WERI-Rb-1 (cell line): Measurements from ENCODE around the gene MED13.

Source experiments
- DNase-seq: peaks from one replicate; pipeline ENCODE4 v3.0.0-alpha.2; 2020
- H3K27ac ChIP-seq: fragments of 250-450 bp; sonication (Bioruptor Pico); 2 replicates; pipeline ENCODE4 v1.5.1; 2020; ENCODE audit warnings: mild to moderate bottlenecking, moderate library complexity
- H3K27me3 ChIP-seq: fragments of 250-450 bp; sonication (Bioruptor Pico); 2 replicates; pipeline ENCODE4 v1.5.1; 2021; ENCODE audit warnings: mild to moderate bottlenecking, low read depth, moderate library complexity; ENCODE audit not compliant: insufficient read depth, severe bottlenecking
- H3K36me3 ChIP-seq: fragments of 250-450 bp; sonication (Bioruptor Pico); 2 replicates; pipeline ENCODE4 v1.5.1; 2020; ENCODE audit warnings: mild to moderate bottlenecking, moderate library complexity
- H3K4me3 ChIP-seq: 2 replicates; pipeline ENCODE4 v1.5.1; 2011; ENCODE audit warnings: low read depth, mild to moderate bottlenecking, control low read depth, low read length
- H3K9me3 ChIP-seq: fragments of 250-450 bp; sonication (Bioruptor Pico); 2 replicates; pipeline ENCODE4 v1.5.1; 2021; ENCODE audit warnings: mild to moderate bottlenecking, moderate library complexity; ENCODE audit not compliant: severe bottlenecking
- TF ChIP-seq, protein P1 (sequence below): IDR thresholded peaks from 2 replicates; pipeline ENCODE4 v1.5.1; 2011; ENCODE audit warnings: low read depth, mild to moderate bottlenecking, control low read depth, inconsistent platforms, low read length

MED13 gene

GRCh38 chr17:62033317-62033716, 31.8 kb downstream of the MED13 start:
- no peaks in the 10 kb centered on the region for H3K9me3 ChIP-seq
- no peaks in the 10 kb centered on the region for H3K27me3 ChIP-seq
- peaks cover 84% of the 10 kb centered on the region for H3K36me3 ChIP-seq
- H3K27ac ChIP-seq, result no peak overlapping the region
- DNase-seq, result no peak
- TF ChIP-seq, protein P1, sequence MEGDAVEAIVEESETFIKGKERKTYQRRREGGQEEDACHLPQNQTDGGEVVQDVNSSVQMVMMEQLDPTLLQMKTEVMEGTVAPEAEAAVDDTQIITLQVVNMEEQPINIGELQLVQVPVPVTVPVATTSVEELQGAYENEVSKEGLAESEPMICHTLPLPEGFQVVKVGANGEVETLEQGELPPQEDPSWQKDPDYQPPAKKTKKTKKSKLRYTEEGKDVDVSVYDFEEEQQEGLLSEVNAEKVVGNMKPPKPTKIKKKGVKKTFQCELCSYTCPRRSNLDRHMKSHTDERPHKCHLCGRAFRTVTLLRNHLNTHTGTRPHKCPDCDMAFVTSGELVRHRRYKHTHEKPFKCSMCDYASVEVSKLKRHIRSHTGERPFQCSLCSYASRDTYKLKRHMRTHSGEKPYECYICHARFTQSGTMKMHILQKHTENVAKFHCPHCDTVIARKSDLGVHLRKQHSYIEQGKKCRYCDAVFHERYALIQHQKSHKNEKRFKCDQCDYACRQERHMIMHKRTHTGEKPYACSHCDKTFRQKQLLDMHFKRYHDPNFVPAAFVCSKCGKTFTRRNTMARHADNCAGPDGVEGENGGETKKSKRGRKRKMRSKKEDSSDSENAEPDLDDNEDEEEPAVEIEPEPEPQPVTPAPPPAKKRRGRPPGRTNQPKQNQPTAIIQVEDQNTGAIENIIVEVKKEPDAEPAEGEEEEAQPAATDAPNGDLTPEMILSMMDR, result no peak
- no peak overlapping the region for H3K4me3 ChIP-seq

GRCh38 chr17:62032480-62032879, 32.6 kb downstream of the MED13 start:
- H3K4me3 ChIP-seq, result no peak overlapping the region
- no peaks in the 10 kb centered on the region for H3K27me3 ChIP-seq
- H3K9me3 ChIP-seq, result no peaks in the 10 kb centered on the region
- H3K27ac ChIP-seq, result no peak overlapping the region
- TF ChIP-seq, protein P1, result no peak
- no peak for DNase-seq
- peaks cover 93% of the 10 kb centered on the region for H3K36me3 ChIP-seq

GRCh38 chr17:62030264-62030663, 34.8 kb downstream of the MED13 start:
- no peak overlapping the region for H3K4me3 ChIP-seq
- DNase-seq, result no peak
- no peak overlapping the region for H3K27ac ChIP-seq
- H3K9me3 ChIP-seq, result no peaks in the 10 kb centered on the region
- peaks cover 96% of the 10 kb centered on the region for H3K36me3 ChIP-seq
- H3K27me3 ChIP-seq, result no peaks in the 10 kb centered on the region
- TF ChIP-seq, protein P1, result no peak

GRCh38 chr17:62024866-62025265, 40.2 kb downstream of the MED13 start:
- H3K36me3 ChIP-seq, result peaks cover 90% of the 10 kb centered on the region
- H3K27ac ChIP-seq, result no peak overlapping the region
- TF ChIP-seq, protein P1, result no peak

DNA sequence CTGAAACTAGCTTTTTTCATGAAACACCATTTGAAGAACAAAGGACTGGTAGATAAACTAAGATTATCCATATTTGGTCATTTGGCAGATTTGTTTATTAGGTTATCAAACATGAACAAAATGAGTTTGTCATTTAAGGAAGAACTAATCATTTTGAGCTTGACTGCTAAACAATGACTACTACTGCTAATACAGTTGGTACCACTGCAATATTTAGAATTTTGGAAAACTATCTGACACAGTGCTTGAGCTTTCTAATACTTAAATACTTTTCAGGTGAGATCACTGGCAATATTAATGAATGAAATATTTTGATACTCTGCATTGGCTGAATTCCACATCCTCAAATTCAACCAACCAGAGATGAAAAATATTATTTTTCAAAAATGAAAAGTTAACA, 47.2 kb downstream of the MED13 start:
- TF ChIP-seq, protein P1, result no peak
- H3K36me3 ChIP-seq, result peaks cover 73% of the 10 kb centered on the region
- H3K4me3 ChIP-seq, result no peak overlapping the region
- H3K27ac ChIP-seq, result no peak overlapping the region
- H3K9me3 ChIP-seq, result no peaks in the 10 kb centered on the region
- H3K27me3 ChIP-seq, result no peaks in the 10 kb centered on the region
- DNase-seq, result no peak

More at GRCh38 chr17:62024866-62025265, 40.2 kb downstream of the MED13 start:
- no peak overlapping the region for H3K4me3 ChIP-seq
- H3K27me3 ChIP-seq, result no peaks in the 10 kb centered on the region
- no peak for DNase-seq
- H3K9me3 ChIP-seq, result no peaks in the 10 kb centered on the region

DNA sequence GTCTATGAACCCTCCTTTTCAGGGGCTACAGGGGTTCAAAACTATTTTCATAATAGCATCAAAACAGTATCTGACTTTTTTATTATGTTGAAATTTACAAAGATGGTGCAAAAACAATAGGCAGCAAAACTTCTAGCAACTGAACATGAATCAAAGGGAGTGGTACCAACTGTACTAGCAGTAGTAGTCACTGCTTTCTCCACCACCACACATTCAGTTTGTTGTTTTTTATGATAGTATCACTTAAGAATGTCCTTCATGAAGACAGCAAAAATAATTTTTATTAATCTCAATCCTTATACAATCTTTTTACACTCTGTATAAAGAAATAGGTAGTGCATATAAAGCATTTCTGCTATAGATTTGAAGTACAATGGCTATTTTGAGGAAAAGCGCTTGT, 47.6 kb downstream of the MED13 start:
- H3K4me3 ChIP-seq, result no peak overlapping the region
- H3K27me3 ChIP-seq, result no peaks in the 10 kb centered on the region
- TF ChIP-seq, protein P1, result no peak
- no peak overlapping the region for H3K27ac ChIP-seq
- peaks cover 73% of the 10 kb centered on the region for H3K36me3 ChIP-seq
- no peak for DNase-seq
- H3K9me3 ChIP-seq, result no peaks in the 10 kb centered on the region
